Measurements from ENCODE around the gene PPP1R10. TPM values are rescaled to one million over a fixed set of nuclear protein-coding genes. Genes with fewer than 3 reads are reported as not detected.

Gene PPP1R10
- total and polyA plus RNA-seq, 5 donors from 2014 or later: 18.0 to 164 (median 20.8) TPM

- Histone ChIP-seq H3K27ac (ENCODE audit: insufficient read depth, low read length, poor library complexity, severe bottlenecking) (no peak overlapping the region), H3K4me3 (ENCODE audit: low read depth, low read length) (no peak overlapping the region), H3K36me3 (ENCODE audit: control insufficient read depth, insufficient read depth, low read length) (peaks cover 3% of the 10 kb centered on the region), H3K9me3 (ENCODE audit: control insufficient read depth in 2 of 2, low read length in 2 of 2) (no peaks in the 10 kb centered on the region), H3K4me1 (ENCODE audit: control insufficient read depth, insufficient read depth, low read length, poor library complexity, severe bottlenecking) (no peaks in the 10 kb centered on the region), H3K27me3 (ENCODE audit: control insufficient read depth, insufficient read depth, low read length) (no peaks in the 10 kb centered on the region)
- DNase-seq (peak in 1 of 3 donors; percentile 25), ATAC-seq (ENCODE audit: low read depth in 2 of 2) (peak in 1 of 2 donors; percentile 39)
- peak overlapping the region in 1 of 4 donors; percentile 58 for H3K4me3 Mint-ChIP-seq
- H3K27me3 Mint-ChIP-seq: no peaks in the 10 kb centered on the region
- no peaks in the 10 kb centered on the region for H3K9me3 Mint-ChIP-seq
- peaks cover 6 to 20% (median 9%) of the 10 kb centered on the region in 4 donors for H3K4me1 Mint-ChIP-seq
- H3K27ac Mint-ChIP-seq: peak overlapping the region in 1 of 3 donors; percentile 74
- peaks cover 16% of the 10 kb centered on the region for H3K36me3 Mint-ChIP-seq
Observed at GRCh38 chr6:30641048-30641447, 24.0 kb upstream of the PPP1R10 start.

- Histone ChIP-seq H3K9me3 (ENCODE audit: control insufficient read depth in 2 of 2, low read length in 2 of 2) (no peaks in the 10 kb centered on the region), H3K4me3 (ENCODE audit: low read depth, low read length) (no peak overlapping the region), H3K36me3 (ENCODE audit: control insufficient read depth, insufficient read depth, low read length) (peaks cover 3% of the 10 kb centered on the region), H3K4me1 (ENCODE audit: control insufficient read depth, insufficient read depth, low read length, poor library complexity, severe bottlenecking) (no peaks in the 10 kb centered on the region), H3K27me3 (ENCODE audit: control insufficient read depth, insufficient read depth, low read length) (no peaks in the 10 kb centered on the region), H3K27ac (ENCODE audit: insufficient read depth, low read length, poor library complexity, severe bottlenecking) (no peak overlapping the region)
- peak in 1 of 3 donors; percentile 32 for DNase-seq
- H3K4me1 Mint-ChIP-seq: peaks cover 2 to 15% (median 6%) of the 10 kb centered on the region in 4 donors
- peak overlapping the region in 1 of 4 donors; percentile 58 for H3K4me3 Mint-ChIP-seq
- H3K27me3 Mint-ChIP-seq: no peaks in the 10 kb centered on the region
- H3K36me3 Mint-ChIP-seq: peaks cover 17% of the 10 kb centered on the region
- no peak for ATAC-seq (ENCODE audit: low read depth in 2 of 2)
- H3K9me3 Mint-ChIP-seq: no peaks in the 10 kb centered on the region
- no peak overlapping the region for H3K27ac Mint-ChIP-seq
Observed at GRCh38 chr6:30640481-30640880, 23.4 kb upstream of the PPP1R10 start.

GRCh38 chr6:30635834-30636233, 18.8 kb upstream of the PPP1R10 start:
- Histone ChIP-seq H3K4me3 (ENCODE audit: low read depth, low read length) (no peak overlapping the region), H3K27ac (ENCODE audit: insufficient read depth, low read length, poor library complexity, severe bottlenecking) (no peak overlapping the region), H3K4me1 (ENCODE audit: control insufficient read depth, insufficient read depth, low read length, poor library complexity, severe bottlenecking) (no peaks in the 10 kb centered on the region), H3K36me3 (ENCODE audit: control insufficient read depth, insufficient read depth, low read length) (peaks cover 3% of the 10 kb centered on the region), H3K27me3 (ENCODE audit: control insufficient read depth, insufficient read depth, low read length) (no peaks in the 10 kb centered on the region), H3K9me3 (ENCODE audit: control insufficient read depth in 2 of 2, low read length in 2 of 2) (no peaks in the 10 kb centered on the region)
- DNase-seq (no peak), ATAC-seq (ENCODE audit: low read depth in 2 of 2) (no peak)
- H3K27ac Mint-ChIP-seq: peak overlapping the region in 2 of 3 donors; percentile 52 to 92
- no peaks in the 10 kb centered on the region for H3K9me3 Mint-ChIP-seq
- peaks cover 29% of the 10 kb centered on the region for H3K36me3 Mint-ChIP-seq
- H3K27me3 Mint-ChIP-seq: no peaks in the 10 kb centered on the region
- H3K4me3 Mint-ChIP-seq: no peak overlapping the region
- peaks cover 0 to 4% (median 1%) of the 10 kb centered on the region in 4 donors for H3K4me1 Mint-ChIP-seq

- H3K4me3 Mint-ChIP-seq: peak within 1 kb of the TSS; percentile 91 to 92 (median 91)
- peaks cover 6 to 29% (median 15%) of the 10 kb centered on the region in 4 donors for H3K4me1 Mint-ChIP-seq
- no peaks in the 10 kb centered on the region for H3K27me3 Mint-ChIP-seq
- ATAC-seq (ENCODE audit: low read depth in 2 of 2): peak; percentile 97
- peak within 1 kb of the TSS; percentile 90 for H3K27ac ChIP-seq (ENCODE audit: insufficient read depth, low read length, poor library complexity, severe bottlenecking)
- H3K4me3 ChIP-seq (ENCODE audit: low read depth, low read length): peak within 1 kb of the TSS; percentile 65
- no peaks in the 10 kb centered on the region for H3K9me3 Mint-ChIP-seq
- H3K27ac Mint-ChIP-seq: peak within 1 kb of the TSS; percentile 92 to 98 (median 97)
- DNase-seq: peak; percentile 87 to 89 (median 88)
- peaks cover 17% of the 10 kb centered on the region for H3K4me1 ChIP-seq (ENCODE audit: control insufficient read depth, insufficient read depth, low read length, poor library complexity, severe bottlenecking)
- H3K36me3 Mint-ChIP-seq: peaks cover 16% of the 10 kb centered on the region
- no peaks in the 10 kb centered on the region for H3K27me3 ChIP-seq (ENCODE audit: control insufficient read depth, insufficient read depth, low read length)
- H3K9me3 ChIP-seq (ENCODE audit: control insufficient read depth in 2 of 2, low read length in 2 of 2): no peaks in the 10 kb centered on the region
- peaks cover 37% of the 10 kb centered on the region for H3K36me3 ChIP-seq (ENCODE audit: control insufficient read depth, insufficient read depth, low read length)
Observed at GRCh38 chr6:30626484-30627366, 9.7 kb upstream of the PPP1R10 start, which contains the start of gene ATAT1. Gene ATAT1, plus strand, starts transcription at chr6:30626874.

GRCh38 chr6:30625511-30625910, 8.5 kb upstream of the PPP1R10 start:
- Histone ChIP-seq H3K36me3 (ENCODE audit: control insufficient read depth, insufficient read depth, low read length) (peaks cover 46% of the 10 kb centered on the region), H3K27ac (ENCODE audit: insufficient read depth, low read length, poor library complexity, severe bottlenecking) (no peak overlapping the region), H3K4me3 (ENCODE audit: low read depth, low read length) (no peak overlapping the region), H3K9me3 (ENCODE audit: control insufficient read depth in 2 of 2, low read length in 2 of 2) (no peaks in the 10 kb centered on the region), H3K4me1 (ENCODE audit: control insufficient read depth, insufficient read depth, low read length, poor library complexity, severe bottlenecking) (peaks cover 17% of the 10 kb centered on the region), H3K27me3 (ENCODE audit: control insufficient read depth, insufficient read depth, low read length) (no peaks in the 10 kb centered on the region)
- Mint-ChIP-seq H3K27ac (peak overlapping the region in 1 of 3 donors; percentile 98), H3K4me1 (peaks cover 6 to 31% (median 16%) of the 10 kb centered on the region in 4 donors), H3K27me3 (no peaks in the 10 kb centered on the region), H3K36me3 (peaks cover 12% of the 10 kb centered on the region), H3K9me3 (no peaks in the 10 kb centered on the region), H3K4me3 (peak overlapping the region in 2 of 4 donors; percentile 42 to 61)
- ATAC-seq (ENCODE audit: low read depth in 2 of 2): no peak
- DNase-seq: no peak

- peaks cover 18% of the 10 kb centered on the region for H3K4me1 ChIP-seq (ENCODE audit: control insufficient read depth, insufficient read depth, low read length, poor library complexity, severe bottlenecking)
- peaks cover 58% of the 10 kb centered on the region for H3K36me3 ChIP-seq (ENCODE audit: control insufficient read depth, insufficient read depth, low read length)
- H3K27ac ChIP-seq (ENCODE audit: insufficient read depth, low read length, poor library complexity, severe bottlenecking): peak overlapping the region; percentile 98
- Mint-ChIP-seq H3K4me3 (peak overlapping the region in 1 of 4 donors; percentile 96), H3K9me3 (peaks cover 0 to 3% (median 0%) of the 10 kb centered on the region in 7 donors), H3K27ac (peak overlapping the region in 1 of 3 donors; percentile 100), H3K4me1 (peaks cover 6 to 24% (median 11%) of the 10 kb centered on the region in 4 donors), H3K36me3 (peaks cover 34% of the 10 kb centered on the region), H3K27me3 (peaks cover 18% of the 10 kb centered on the region)
- DNase-seq: no peak
- no peaks in the 10 kb centered on the region for H3K9me3 ChIP-seq (ENCODE audit: control insufficient read depth in 2 of 2, low read length in 2 of 2)
- H3K4me3 ChIP-seq (ENCODE audit: low read depth, low read length): peak overlapping the region; percentile 19
- no peaks in the 10 kb centered on the region for H3K27me3 ChIP-seq (ENCODE audit: control insufficient read depth, insufficient read depth, low read length)
- ATAC-seq (ENCODE audit: low read depth in 2 of 2): no peak
Observed at GRCh38 chr6:30619561-30619960, 2.5 kb upstream of the PPP1R10 start.

GRCh38 chr6:30618270-30618797, 1.3 kb upstream of the PPP1R10 start:
- DNase-seq (no peak), ATAC-seq (ENCODE audit: low read depth in 2 of 2) (no peak)
- Histone ChIP-seq H3K4me3 (ENCODE audit: low read depth, low read length) (peak overlapping the region; percentile 98), H3K27me3 (ENCODE audit: control insufficient read depth, insufficient read depth, low read length) (no peaks in the 10 kb centered on the region), H3K9me3 (ENCODE audit: control insufficient read depth in 2 of 2, low read length in 2 of 2) (no peaks in the 10 kb centered on the region), H3K4me1 (ENCODE audit: control insufficient read depth, insufficient read depth, low read length, poor library complexity, severe bottlenecking) (peaks cover 31% of the 10 kb centered on the region), H3K27ac (ENCODE audit: insufficient read depth, low read length, poor library complexity, severe bottlenecking) (peak overlapping the region; percentile 98), H3K36me3 (ENCODE audit: control insufficient read depth, insufficient read depth, low read length) (peaks cover 50% of the 10 kb centered on the region)
- Mint-ChIP-seq H3K27ac (peak overlapping the region; percentile 100), H3K4me1 (peaks cover 13 to 34% (median 22%) of the 10 kb centered on the region in 4 donors), H3K27me3 (peaks cover 18% of the 10 kb centered on the region), H3K4me3 (peak overlapping the region; percentile 96 to 100 (median 97)), H3K9me3 (peaks cover 0 to 3% (median 0%) of the 10 kb centered on the region in 7 donors), H3K36me3 (peaks cover 34% of the 10 kb centered on the region)
